ENCODE measurements around the gene MARCKSL1.

DNA sequence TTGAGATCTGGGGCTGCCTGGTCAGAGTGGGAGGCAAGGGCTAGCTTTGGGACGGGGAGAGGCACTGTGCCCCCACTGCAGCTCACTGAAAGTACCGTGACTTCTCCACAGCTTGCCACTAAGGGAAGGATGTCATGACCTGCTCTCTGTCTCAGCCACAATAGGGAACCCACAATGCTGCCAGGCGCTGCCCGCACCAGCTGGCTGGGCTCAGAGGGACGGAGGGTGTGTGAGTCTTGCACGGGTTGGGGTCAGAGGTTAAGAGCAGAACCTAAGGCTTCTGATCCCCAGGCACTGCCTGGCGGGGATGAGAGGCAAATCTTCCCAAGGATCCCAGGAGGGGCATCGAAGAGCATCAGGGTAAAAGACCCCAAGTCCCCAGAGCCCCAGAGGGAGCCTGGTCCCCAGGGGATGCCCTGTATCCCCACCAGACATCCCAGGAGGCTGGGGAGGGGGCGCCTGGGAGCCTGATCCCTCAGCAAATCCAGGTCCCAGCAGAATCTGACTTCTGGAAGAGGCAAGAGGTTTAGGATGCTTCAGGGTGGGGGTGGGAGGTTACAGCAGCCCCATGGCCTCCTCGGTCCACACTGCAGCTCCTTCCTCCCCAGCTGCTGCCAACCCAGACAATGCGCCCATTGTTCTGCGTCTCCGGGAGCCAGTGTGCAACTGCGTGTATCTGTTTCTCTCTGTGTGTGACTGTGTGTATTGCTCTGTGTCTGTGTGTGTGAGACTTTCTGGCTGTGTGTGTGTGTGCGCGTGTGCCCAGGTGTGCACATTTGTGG is 2.0 kb upstream of the MARCKSL1 start:
- TF ChIP-seq, protein P1, sequence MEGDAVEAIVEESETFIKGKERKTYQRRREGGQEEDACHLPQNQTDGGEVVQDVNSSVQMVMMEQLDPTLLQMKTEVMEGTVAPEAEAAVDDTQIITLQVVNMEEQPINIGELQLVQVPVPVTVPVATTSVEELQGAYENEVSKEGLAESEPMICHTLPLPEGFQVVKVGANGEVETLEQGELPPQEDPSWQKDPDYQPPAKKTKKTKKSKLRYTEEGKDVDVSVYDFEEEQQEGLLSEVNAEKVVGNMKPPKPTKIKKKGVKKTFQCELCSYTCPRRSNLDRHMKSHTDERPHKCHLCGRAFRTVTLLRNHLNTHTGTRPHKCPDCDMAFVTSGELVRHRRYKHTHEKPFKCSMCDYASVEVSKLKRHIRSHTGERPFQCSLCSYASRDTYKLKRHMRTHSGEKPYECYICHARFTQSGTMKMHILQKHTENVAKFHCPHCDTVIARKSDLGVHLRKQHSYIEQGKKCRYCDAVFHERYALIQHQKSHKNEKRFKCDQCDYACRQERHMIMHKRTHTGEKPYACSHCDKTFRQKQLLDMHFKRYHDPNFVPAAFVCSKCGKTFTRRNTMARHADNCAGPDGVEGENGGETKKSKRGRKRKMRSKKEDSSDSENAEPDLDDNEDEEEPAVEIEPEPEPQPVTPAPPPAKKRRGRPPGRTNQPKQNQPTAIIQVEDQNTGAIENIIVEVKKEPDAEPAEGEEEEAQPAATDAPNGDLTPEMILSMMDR (IDR thresholded peaks at IDR 0.05; ENCODE audit: insufficient read depth, low read depth, low read length), result no peak
- TF ChIP-seq EZH2 (IDR thresholded peaks at IDR 0.05; ENCODE audit: insufficient read depth, low read length), result no peak
